ENCODE results near the gene GASK1A. TPM values are rescaled to one million over a fixed set of nuclear protein-coding genes. Genes with fewer than 3 reads are reported as not detected.

The GASK1A gene
- total and polyA plus RNA-seq, 2 donors (not counting 3 experiments of a cell fraction or from before 2014, with no cell fraction given), result 0.04 TPM; not detected in 1

GRCh38 chr3:43055393-43055792 is 76.3 kb downstream of the GASK1A start:
- no peak overlapping the region for H3K27ac ChIP-seq (ENCODE audit: insufficient read depth, low read depth, low read length)
- no peaks in the 10 kb centered on the region for H3K9me1 ChIP-seq (replicated peaks; ENCODE audit: control insufficient read depth, extremely low read depth, insufficient read depth, low read length)
- no peak overlapping the region for H2AFZ ChIP-seq (ENCODE audit: low read depth, low read length)
- H3K4me1 ChIP-seq (ENCODE audit: control insufficient read depth, extremely low read depth, insufficient read depth, low read length), result no peaks in the 10 kb centered on the region
- no peak overlapping the region for H3K4me3 ChIP-seq (replicated peaks in 1 of 3; ENCODE audit: insufficient read depth in 1 of 3, low read depth in 1 of 3, low read length in 3 of 3)
- H3K9me3 ChIP-seq (replicated peaks; ENCODE audit: control insufficient read depth, insufficient read depth, low read length), result no peaks in the 10 kb centered on the region
- H3K9ac ChIP-seq (replicated peaks; ENCODE audit: extremely low read depth, insufficient read depth, low read length), result no peak overlapping the region
- POLR2A ChIA-PET, result no interaction called here
- FAIRE-seq, result no peak
- BruUV-seq (replicated peaks), result no TSS peak
- CTCF ChIA-PET, result no interaction called here
- peaks cover 6 to 8% of the 10 kb centered on the region in 2 experiments for H3K27me3 ChIP-seq (ENCODE audit: control insufficient read depth in 2 of 2, insufficient read depth in 2 of 2, low read length in 2 of 2)
- H3K36me3 ChIP-seq (ENCODE audit: control insufficient read depth in 2 of 2, extremely low read depth in 1 of 2, insufficient read depth in 2 of 2, low read length in 2 of 2), result no peaks in the 10 kb centered on the region
- dilution Hi-C loops (cut with MboI; ENCODE audit: extremely low pct_ligation_motif_present, low sequenced_read_pairs) (no loop called here), intact Hi-C loops (cut with micrococcal nuclease) (no loop called here)
- H3K4me2 ChIP-seq (ENCODE audit: insufficient read depth, low read length), result no peak overlapping the region
- no peak for DNase-seq (ENCODE audit: low read depth, low spot score)
- H4K20me1 ChIP-seq (replicated peaks; ENCODE audit: control insufficient read depth, extremely low read depth, insufficient read depth, low read length), result no peaks in the 10 kb centered on the region
- no peak for TF ChIP-seq MYC (IDR thresholded peaks at IDR 0.05; ENCODE audit: low read depth, low read length)
- TF ChIP-seq JUN (IDR thresholded peaks at IDR 0.05; ENCODE audit: borderline replicate concordance, insufficient read depth, insufficient read length, low read depth), result no peak
- no peak for TF ChIP-seq GATA2 (IDR thresholded peaks at IDR 0.05; ENCODE audit: insufficient read depth, insufficient read length, low read depth, low read length)
- no peak for TF ChIP-seq FOS (IDR thresholded peaks at IDR 0.05; ENCODE audit: borderline replicate concordance, insufficient read depth, low read length)
- TF ChIP-seq POLR2AphosphoS5 (IDR thresholded peaks at IDR 0.05; ENCODE audit: insufficient read depth, low read depth, low read length), result no peak
- TF ChIP-seq POLR2A (IDR thresholded peaks at IDR 0.05; ENCODE audit: low read depth, low read length), result no peak
- TF ChIP-seq, protein P1, sequence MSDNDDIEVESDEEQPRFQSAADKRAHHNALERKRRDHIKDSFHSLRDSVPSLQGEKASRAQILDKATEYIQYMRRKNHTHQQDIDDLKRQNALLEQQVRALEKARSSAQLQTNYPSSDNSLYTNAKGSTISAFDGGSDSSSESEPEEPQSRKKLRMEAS (IDR thresholded peaks at IDR 0.05; ENCODE audit: insufficient read depth, insufficient read length), result no peak
- TF ChIP-seq EZH2 (IDR thresholded peaks at IDR 0.05; ENCODE audit: borderline replicate concordance, low read depth, low read length, severe bottlenecking), result no peak
- TF ChIP-seq, protein P2, sequence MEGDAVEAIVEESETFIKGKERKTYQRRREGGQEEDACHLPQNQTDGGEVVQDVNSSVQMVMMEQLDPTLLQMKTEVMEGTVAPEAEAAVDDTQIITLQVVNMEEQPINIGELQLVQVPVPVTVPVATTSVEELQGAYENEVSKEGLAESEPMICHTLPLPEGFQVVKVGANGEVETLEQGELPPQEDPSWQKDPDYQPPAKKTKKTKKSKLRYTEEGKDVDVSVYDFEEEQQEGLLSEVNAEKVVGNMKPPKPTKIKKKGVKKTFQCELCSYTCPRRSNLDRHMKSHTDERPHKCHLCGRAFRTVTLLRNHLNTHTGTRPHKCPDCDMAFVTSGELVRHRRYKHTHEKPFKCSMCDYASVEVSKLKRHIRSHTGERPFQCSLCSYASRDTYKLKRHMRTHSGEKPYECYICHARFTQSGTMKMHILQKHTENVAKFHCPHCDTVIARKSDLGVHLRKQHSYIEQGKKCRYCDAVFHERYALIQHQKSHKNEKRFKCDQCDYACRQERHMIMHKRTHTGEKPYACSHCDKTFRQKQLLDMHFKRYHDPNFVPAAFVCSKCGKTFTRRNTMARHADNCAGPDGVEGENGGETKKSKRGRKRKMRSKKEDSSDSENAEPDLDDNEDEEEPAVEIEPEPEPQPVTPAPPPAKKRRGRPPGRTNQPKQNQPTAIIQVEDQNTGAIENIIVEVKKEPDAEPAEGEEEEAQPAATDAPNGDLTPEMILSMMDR (IDR thresholded peaks at IDR 0.05; ENCODE audit: extremely low read depth in 1 of 2, insufficient read depth in 1 of 2, low read depth in 1 of 2, low read length in 2 of 2), result no peak
- H3K79me2 ChIP-seq (ENCODE audit: control insufficient read depth, insufficient read depth, low read length), result no peaks in the 10 kb centered on the region

Data from endothelial cell of umbilical vein (primary cell).